ENCODE measurements around the gene GIMAP8.
A peak's percentile ranks its signal among the peaks of the same experiment; 100 is the strongest.

Gene GIMAP8

GRCh38 chr7:150404172-150404804 lies 46.1 kb upstream of the GIMAP8 start:
- no peak for DNase-seq (ENCODE audit: low read depth)
- TF ChIP-seq CTCF (IDR thresholded peaks at IDR 0.05; ENCODE audit: insufficient read depth, low read depth, low read length, missing control alignments), result no peak
- H3K4me3 ChIP-seq (ENCODE audit: low read depth, low read length), result peak overlapping the region; percentile 69

- peak; percentile 24 for TF ChIP-seq CTCF (IDR thresholded peaks at IDR 0.05; ENCODE audit: insufficient read depth, low read depth, low read length, missing control alignments)
Measured at GRCh38 chr7:150404805-150405583, 45.4 kb upstream of the GIMAP8 start.

DNA sequence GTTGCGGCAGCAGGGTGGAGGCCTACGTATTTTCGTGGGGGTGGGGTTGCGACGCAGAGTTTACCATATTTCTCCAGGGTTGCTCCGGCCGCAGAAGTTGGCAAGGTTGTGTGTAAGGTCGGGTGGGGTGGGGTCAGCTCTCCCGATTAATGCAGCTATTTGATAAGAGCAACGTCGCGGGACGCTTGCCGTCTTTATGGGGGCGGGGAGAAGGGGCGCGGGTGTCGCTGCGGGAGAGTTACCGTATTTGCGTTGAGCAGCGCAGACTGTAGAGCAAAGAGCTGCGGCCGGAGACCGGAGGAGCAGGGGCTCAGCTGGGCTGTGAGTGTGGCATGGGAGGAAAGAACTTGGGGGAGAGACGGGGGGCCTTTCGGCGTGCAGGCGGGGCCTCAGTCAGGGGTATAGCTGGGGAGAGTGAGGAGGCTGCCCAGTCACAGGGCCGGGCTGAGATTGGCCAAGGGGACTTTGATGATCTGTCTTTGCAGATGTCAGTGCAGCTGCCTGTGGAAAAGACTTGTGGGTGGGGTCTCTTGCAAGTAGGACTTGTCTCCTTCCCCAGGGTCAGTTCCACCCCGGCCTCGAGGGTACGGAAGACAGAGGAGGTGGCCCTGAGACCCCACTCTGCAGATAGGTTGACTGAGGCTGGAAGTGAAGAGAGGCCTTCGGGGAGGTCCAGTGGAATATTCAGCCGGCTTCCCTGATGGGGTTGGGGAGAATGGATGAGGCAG lies 44.7 kb upstream of the GIMAP8 start:
- H3K4me3 ChIP-seq (ENCODE audit: low read depth, low read length), result peak overlapping the region; percentile 69
- DNase-seq (ENCODE audit: low read depth), result peak; percentile 59
- no peak for TF ChIP-seq CTCF (IDR thresholded peaks at IDR 0.05; ENCODE audit: insufficient read depth, low read depth, low read length, missing control alignments)

More at GRCh38 chr7:150404805-150405583, 45.4 kb upstream of the GIMAP8 start:
- DNase-seq (ENCODE audit: low read depth), result peak; percentile 96
- peak overlapping the region; percentile 69 for H3K4me3 ChIP-seq (ENCODE audit: low read depth, low read length)

DNA sequence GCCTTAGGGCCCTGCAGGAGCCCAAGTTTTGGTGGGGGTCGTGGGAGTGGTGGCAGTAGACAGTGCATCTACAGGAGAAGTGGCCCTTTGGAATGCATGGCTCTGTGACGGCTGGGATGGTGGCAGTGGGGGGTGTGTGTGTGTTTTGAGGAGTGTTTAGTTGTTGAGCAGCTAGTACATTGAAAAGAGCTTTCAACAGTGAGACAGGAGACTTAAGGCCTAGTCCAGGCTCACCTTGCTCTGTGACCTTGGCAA lies 44.2 kb upstream of the GIMAP8 start:
- no peak for TF ChIP-seq CTCF (IDR thresholded peaks at IDR 0.05; ENCODE audit: insufficient read depth, low read depth, low read length, missing control alignments)
- no peak for DNase-seq (ENCODE audit: low read depth)
- peak overlapping the region; percentile 69 for H3K4me3 ChIP-seq (ENCODE audit: low read depth, low read length)

DNA sequence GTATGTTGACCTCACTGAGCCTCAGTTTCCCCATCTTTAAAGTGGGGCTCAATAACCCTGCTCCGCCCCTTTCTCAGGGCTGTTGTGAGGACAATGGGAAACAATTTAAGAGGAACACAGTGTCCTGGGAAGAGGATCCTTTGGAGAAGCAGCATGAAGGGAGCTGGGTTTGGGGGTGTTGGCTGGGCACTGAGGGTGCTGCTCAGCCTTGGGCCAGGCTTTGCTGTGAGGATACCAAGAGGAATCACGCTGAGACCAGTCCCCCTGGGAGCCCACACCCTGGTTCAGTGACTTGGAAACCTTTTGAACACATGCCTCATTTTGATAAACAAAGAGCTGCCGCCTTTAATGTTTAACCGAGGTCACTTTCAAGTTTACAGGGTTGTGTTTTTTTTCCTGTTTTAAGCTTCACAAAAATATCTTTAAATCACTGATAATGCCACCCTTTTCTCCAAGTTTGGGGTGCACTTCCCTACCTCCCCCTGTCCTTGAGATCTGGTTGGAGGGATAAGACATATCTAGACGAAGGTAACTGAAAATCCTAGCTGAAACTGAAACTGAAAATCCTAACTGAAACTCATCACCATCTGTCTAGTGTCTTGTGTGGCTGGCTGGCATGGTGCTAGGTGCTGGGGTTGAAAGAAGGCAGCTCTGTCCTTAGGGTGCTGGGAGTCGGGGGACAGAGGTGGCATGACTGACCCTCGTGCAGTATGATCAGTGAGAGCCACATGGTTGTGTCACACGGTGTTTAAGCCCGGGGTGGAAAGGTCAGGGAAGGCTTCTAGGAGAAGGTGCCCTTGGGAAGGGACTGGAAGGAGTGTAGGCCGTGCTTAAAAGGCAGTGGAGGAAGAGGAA lies 43.6 kb upstream of the GIMAP8 start:
- peak; percentile 83 for DNase-seq (ENCODE audit: low read depth)
- TF ChIP-seq CTCF (IDR thresholded peaks at IDR 0.05; ENCODE audit: insufficient read depth, low read depth, low read length, missing control alignments), result no peak

DNA sequence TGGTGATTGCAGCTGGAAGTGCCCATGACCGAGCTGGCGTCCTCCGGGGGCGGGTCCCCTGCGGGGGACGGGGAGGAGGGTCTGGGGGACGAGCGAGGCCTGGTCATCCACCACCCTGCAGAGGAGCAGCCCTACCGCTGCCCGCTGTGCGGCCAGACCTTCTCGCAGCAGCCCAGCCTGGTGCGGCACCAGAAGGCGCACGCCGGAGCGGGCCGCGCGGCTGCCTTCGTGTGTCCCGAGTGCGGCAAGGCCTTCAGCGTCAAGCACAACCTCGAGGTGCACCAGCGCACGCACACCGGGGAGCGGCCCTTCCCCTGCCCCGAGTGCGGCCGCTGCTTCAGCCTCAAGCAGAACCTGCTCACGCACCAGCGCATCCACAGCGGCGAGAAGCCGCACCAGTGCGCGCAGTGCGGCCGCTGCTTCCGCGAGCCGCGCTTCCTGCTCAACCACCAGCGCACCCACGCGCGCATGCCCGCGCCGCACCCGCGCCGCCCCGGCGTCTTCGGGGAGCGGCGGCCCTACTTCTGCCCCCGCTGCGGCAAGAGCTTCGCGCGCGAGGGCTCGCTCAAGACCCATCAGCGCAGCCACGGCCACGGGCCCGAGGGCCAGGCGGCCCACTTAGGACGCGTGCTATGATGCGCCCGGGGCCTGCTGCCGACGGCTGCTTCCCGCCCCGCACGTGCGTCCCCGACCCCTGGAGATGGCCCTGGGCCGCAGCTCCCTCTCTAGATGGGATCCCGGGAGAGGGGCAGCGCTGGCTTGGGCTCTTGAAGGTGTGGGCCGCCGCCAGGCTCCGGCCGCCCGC lies 42.6 kb upstream of the GIMAP8 start:
- no peak for DNase-seq (ENCODE audit: low read depth)
- H3K4me3 ChIP-seq (ENCODE audit: low read depth, low read length), result no peak overlapping the region
- TF ChIP-seq CTCF (IDR thresholded peaks at IDR 0.05; ENCODE audit: insufficient read depth, low read depth, low read length, missing control alignments), result no peak

More for the DNA sequence above, 43.6 kb upstream of the GIMAP8 start:
- peak overlapping the region; percentile 69 for H3K4me3 ChIP-seq (ENCODE audit: low read depth, low read length)

Data from GM12865 (cell line).